SK-N-SH treated with all-trans-retinoic acid at 6 μM for 48 hours (cell line): ENCODE results near the gene SCN11A.

ENCODE experiments used
- ARNTL ChIP-seq: fragments of 450-650 bp; formaldehyde crosslinking; IDR thresholded peaks from 2 replicates; pipeline ENCODE4 v1.5.0; 2020; ENCODE audit warnings: low read depth, mild to moderate bottlenecking, moderate library complexity, borderline replicate concordance
- RARB ChIP-seq: fragments of 250-450 bp; sonication (Bioruptor Pico); IDR thresholded peaks from 2 replicates; pipeline ENCODE4 v1.8.0; 2021; ENCODE audit warnings: mild to moderate bottlenecking, moderate library complexity
- TOX ChIP-seq: fragments of 250-450 bp; sonication (Bioruptor Pico); IDR thresholded peaks from 2 replicates; pipeline ENCODE4 v1.8.0; 2021; ENCODE audit warnings: mild to moderate bottlenecking, moderate library complexity, borderline replicate concordance

GRCh38 chr3:39088889-39089288 is 37.1 kb upstream of the SCN11A start:
- TF ChIP-seq ARNTL (no peak), RARB (CRISPR knock-in tag) (no peak), TOX (CRISPR knock-in tag) (no peak)
